Ovary (tissue), 3 donors: ENCODE measurements around the gene PRKG1.

Source experiments
- CTCF ChIP-seq, 3 donors: fragments of 450-650 bp in 2 of 3; fragments of 200-600 bp in 1 of 3; IDR thresholded peaks; one replicate each; pipeline versions ENCODE4 v1.5.1 to v1.8.0; 2016 to 2022; ENCODE audit warnings: antibody characterized with exemption in 3 of 3, mild to moderate bottlenecking in 1 of 3
- EP300 ChIP-seq: sonication (generic); formaldehyde crosslinking; IDR thresholded peaks from one replicate; pipeline ENCODE4 v1.6.1; 2017; ENCODE audit warnings: antibody characterized with exemption
- POLR2A ChIP-seq: fragments of 450-650 bp; IDR thresholded peaks from one replicate; pipeline ENCODE4 v1.6.1; 2017; ENCODE audit warnings: antibody characterized with exemption, mild to moderate bottlenecking, moderate library complexity
- donor health status: DM: no; HTN: no; CAD: no.

- TF ChIP-seq CTCF (IDR thresholded peaks at IDR 0.05) (no peak), EP300 (no peak), POLR2A (no peak)
Observed at GRCh38 chr10:51112013-51112412, 37.7 kb downstream of the PRKG1 start.
